Right lobe of liver (tissue), 6 donors: ENCODE results near the gene FANCC. TPM values are rescaled to one million over a fixed set of nuclear protein-coding genes. Genes with fewer than 3 reads are reported as not detected.

ENCODE experiments used
- ATAC-seq, 4 donors: fragments of 200-7000 bp; cut with Tn5 transposase; one replicate each; pipeline ENCODE4 v1.9.1; 2020; ENCODE audit warnings: mild to moderate bottlenecking in 4 of 4, moderate library complexity in 4 of 4
- DNase-seq, 3 donors: peaks; one replicate each; pipeline ENCODE4 v3.0.0-alpha.2; 2020
- H3K27ac ChIP-seq, 3 donors: fragments of 200-600 bp; one replicate each; pipeline ENCODE4 v1.8.0; 2022
- H3K27me3 ChIP-seq, 2 donors: fragments of 200-600 bp; one replicate each; pipeline ENCODE4 v1.8.0; 2022
- H3K36me3 ChIP-seq, 4 donors: fragments of 200-600 bp; sonication (generic) in 1 of 4; one replicate each; pipeline versions ENCODE4 v1.5.1 to v1.8.0; 2017 to 2022; ENCODE audit warnings: control low read depth in 1 of 4
- H3K4me1 ChIP-seq, 4 donors: fragments of 200-600 bp; sonication (generic) in 1 of 4; one replicate each; pipeline versions ENCODE4 v1.5.1 to v1.8.0; 2017 to 2022; ENCODE audit warnings: control low read depth in 1 of 4
- H3K4me3 ChIP-seq, 3 donors: fragments of 200-600 bp; one replicate each; pipeline ENCODE4 v1.8.0; 2022
- H3K9me3 ChIP-seq, 4 donors: fragments of 200-600 bp; sonication (generic) in 1 of 4; one replicate each; pipeline versions ENCODE4 v1.5.1 to v1.8.0; 2017 to 2022; ENCODE audit warnings: control low read depth in 1 of 4
- POLR2A ChIP-seq: fragments of 450-650 bp; IDR thresholded peaks from one replicate; pipeline ENCODE4 v1.6.1; 2017; ENCODE audit warnings: antibody characterized with exemption, mild to moderate bottlenecking
- WGBS: methylation state at CpG from one replicate; pipeline ENCODE4 v1.1.6; 2018; ENCODE audit warnings: low coverage, low lambda C conversion rate; ENCODE audit not compliant: insufficient coverage; ENCODE audit errors: missing lambda C conversion rate; 5-methylcytosine and 5-hydroxymethylcytosine counted together
- intact Hi-C, 2 donors: fragments of 100-400 bp; cut with DNase I; formaldehyde crosslinking; loops; one replicate each; pipeline versions ENCODE4 v1.11.2 to v1.14.1; 2022
- total RNA-seq, 6 experiments: library from RNA; depleted of rRNA in 2 of 6; stranded (reverse); fragments of >200 nt in 2 of 6; fragmentation: NEBNext Ultra II Directional in 3 of 6; extraction: Animal tissue kit (Norgen Biotek cat#: 25700) in 3 of 6; gene quantifications; one replicate each; pipeline versions ENCODE4 v1.1.0 to v1.2.4, GENCODE V29; 2016 to 2023
- TF ChIP-seq, protein P1 (sequence below), 4 donors: fragments of 200-600 bp in 3 of 4; fragments of 450-650 bp in 1 of 4; IDR thresholded peaks; one replicate each; pipeline versions ENCODE4 v1.5.1 to v1.8.0; 2016 to 2022; ENCODE audit warnings: antibody characterized with exemption in 4 of 4, mild to moderate bottlenecking in 2 of 4
- donor health status: DM: no; HTN: yes; CAD: no.
- donor health status: DM: no; HTN: no; CAD: no.
- donor health status: DM: no; HTN: no; CAD: no.
- donor health status: DM: no; HTN: yes; CAD: no.
- donor health status: DM: no; HTN: yes; CAD: no.

The FANCC gene
- total RNA-seq, 6 experiments from 2014 or later, result 8.1 to 27.9 (median 13.2) TPM

DNA sequence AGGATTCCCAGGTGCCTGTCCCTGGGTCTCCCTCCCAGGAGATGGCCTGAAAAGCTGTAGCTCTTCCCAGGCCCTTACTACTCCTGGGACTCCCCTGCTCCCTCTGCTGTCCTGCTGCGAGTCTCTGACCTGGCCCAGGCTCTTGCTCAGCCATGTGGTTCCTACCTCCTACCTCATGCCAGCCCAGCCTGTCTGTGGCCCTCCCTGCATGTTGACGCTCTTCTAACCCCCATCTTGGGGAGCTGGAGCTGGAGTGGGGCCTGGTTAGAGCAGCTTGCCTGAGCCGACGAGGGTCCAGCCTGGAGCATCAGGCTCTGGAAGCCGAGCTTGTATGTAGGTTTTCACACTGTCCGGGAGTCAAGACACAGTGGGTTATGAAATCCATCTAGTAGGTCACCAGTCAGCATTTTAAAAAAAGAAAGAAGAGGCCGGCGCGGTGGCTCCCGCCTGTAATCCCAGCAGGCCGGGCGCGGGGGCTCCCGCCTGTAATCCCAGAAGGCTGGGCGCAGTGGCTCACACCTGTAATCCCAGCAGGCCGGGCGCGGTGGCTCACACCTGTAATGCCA lies 244.4 kb downstream of the FANCC start:
- TF ChIP-seq, protein P1, sequence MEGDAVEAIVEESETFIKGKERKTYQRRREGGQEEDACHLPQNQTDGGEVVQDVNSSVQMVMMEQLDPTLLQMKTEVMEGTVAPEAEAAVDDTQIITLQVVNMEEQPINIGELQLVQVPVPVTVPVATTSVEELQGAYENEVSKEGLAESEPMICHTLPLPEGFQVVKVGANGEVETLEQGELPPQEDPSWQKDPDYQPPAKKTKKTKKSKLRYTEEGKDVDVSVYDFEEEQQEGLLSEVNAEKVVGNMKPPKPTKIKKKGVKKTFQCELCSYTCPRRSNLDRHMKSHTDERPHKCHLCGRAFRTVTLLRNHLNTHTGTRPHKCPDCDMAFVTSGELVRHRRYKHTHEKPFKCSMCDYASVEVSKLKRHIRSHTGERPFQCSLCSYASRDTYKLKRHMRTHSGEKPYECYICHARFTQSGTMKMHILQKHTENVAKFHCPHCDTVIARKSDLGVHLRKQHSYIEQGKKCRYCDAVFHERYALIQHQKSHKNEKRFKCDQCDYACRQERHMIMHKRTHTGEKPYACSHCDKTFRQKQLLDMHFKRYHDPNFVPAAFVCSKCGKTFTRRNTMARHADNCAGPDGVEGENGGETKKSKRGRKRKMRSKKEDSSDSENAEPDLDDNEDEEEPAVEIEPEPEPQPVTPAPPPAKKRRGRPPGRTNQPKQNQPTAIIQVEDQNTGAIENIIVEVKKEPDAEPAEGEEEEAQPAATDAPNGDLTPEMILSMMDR (IDR thresholded peaks at IDR 0.05), result peak in 1 of 4 donors; percentile 20
- TF ChIP-seq POLR2A, result no peak
- no peaks in the 10 kb centered on the region for H3K9me3 ChIP-seq
- DNase-seq (no peak), ATAC-seq (peak; percentile 4 to 41 (median 26))
- peaks cover 0 to 58% (median 18%) of the 10 kb centered on the region in 4 donors for H3K4me1 ChIP-seq
- H3K27ac ChIP-seq, result peak overlapping the region in 1 of 3 donors; percentile 32
- intact Hi-C loops, result no loop called here
- 89% methylated on average over 12 of the region's 18 CpGs for WGBS
- H3K36me3 ChIP-seq, result peaks cover 0 to 65% (median 5%) of the 10 kb centered on the region in 4 donors
- no peak overlapping the region for H3K4me3 ChIP-seq
- no peaks in the 10 kb centered on the region for H3K27me3 ChIP-seq

DNA sequence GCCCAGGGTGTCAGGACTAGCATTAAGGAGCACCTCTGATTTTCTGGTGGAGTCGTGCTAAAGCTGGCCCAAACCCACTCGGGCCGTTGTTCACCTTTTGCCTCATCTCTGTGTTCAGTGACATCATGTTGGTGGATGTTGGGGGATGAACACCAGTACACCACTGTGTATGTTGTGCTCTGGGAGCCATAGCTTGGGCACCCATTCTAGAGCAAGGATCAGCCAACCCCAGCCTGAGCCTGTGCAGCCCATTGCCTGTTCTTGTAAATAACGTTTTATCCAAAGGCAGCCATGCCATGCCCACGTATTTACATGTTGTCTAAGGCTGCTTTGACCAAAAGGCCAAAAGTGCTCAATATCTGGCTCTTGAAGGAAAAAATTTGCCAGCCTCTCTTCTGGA lies 245.6 kb downstream of the FANCC start:
- intact Hi-C loops, result no loop called here

DNA sequence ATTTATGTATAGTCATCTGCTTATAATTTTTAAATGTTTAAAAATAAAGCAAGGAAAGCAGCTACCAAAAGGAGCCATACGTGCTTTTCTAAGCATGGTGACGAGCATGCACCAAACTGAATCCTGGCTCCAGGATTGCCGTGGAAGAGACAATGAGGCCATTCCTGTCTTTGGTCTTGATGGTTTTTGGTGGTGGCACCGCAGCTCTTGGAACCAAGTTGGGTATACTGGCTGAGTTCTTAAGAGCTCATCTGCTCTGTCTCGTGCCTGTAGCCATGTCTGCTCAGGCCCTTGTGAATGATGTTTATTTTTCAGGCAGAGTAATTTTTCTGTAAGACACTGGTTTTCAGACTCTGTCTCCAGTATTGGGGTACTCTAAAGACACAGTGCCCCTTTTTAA lies 246.1 kb downstream of the FANCC start:
- ATAC-seq, result no peak
- Histone ChIP-seq H3K36me3 (peaks cover 0 to 70% (median 5%) of the 10 kb centered on the region in 4 donors), H3K9me3 (no peaks in the 10 kb centered on the region), H3K27ac (no peak overlapping the region), H3K4me3 (no peak overlapping the region), H3K27me3 (no peaks in the 10 kb centered on the region), H3K4me1 (peaks cover 0 to 50% (median 15%) of the 10 kb centered on the region in 4 donors)
- no peak for TF ChIP-seq POLR2A
- TF ChIP-seq, protein P1 (IDR thresholded peaks at IDR 0.05), result no peak
- DNase-seq, result no peak
- intact Hi-C loops, result no loop called here
- 98% methylated on average over 3 of the region's 5 CpGs for WGBS

More for the DNA sequence above, 245.6 kb downstream of the FANCC start:
- H3K4me3 ChIP-seq, result no peak overlapping the region
- H3K27ac ChIP-seq, result peak overlapping the region in 1 of 3 donors; percentile 32
- no peaks in the 10 kb centered on the region for H3K9me3 ChIP-seq
- 77% methylated on average over 3 of the region's 5 CpGs for WGBS
- peaks cover 0 to 53% (median 17%) of the 10 kb centered on the region in 4 donors for H3K4me1 ChIP-seq
- no peaks in the 10 kb centered on the region for H3K27me3 ChIP-seq
- DNase-seq, result no peak
- TF ChIP-seq POLR2A, result no peak
- TF ChIP-seq, protein P1 (IDR thresholded peaks at IDR 0.05), result no peak
- H3K36me3 ChIP-seq, result peaks cover 0 to 65% (median 5%) of the 10 kb centered on the region in 4 donors
- ATAC-seq, result no peak

DNA sequence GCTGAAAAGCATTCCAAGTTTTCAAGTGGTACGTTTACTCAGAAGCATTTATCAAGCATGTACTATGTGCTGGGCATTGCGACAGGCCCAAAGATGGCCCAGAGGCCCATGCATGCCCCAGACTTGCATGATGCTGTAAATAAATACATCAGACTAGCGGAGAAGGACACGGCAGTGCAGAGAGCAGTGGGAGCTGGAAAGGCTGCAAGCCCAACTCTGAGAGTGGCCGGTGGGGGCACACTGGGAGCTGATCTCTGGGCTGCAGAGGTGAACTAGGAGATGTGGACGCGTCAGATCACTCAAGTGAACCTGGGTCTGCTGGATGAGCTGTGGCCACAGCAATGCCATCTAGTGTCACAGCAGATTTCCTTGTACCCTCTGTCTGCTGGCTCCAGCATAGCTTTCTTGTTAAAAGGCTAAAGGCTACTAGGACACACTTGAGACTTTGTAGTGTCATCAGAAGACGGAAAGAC lies 246.9 kb downstream of the FANCC start:
- H3K9me3 ChIP-seq, result no peaks in the 10 kb centered on the region
- peaks cover 0 to 67% (median 5%) of the 10 kb centered on the region in 4 donors for H3K36me3 ChIP-seq

More for the DNA sequence above, 246.9 kb downstream of the FANCC start:
- WGBS, result 55% methylated on average over 8 of the region's 8 CpGs
- no peaks in the 10 kb centered on the region for H3K27me3 ChIP-seq
- no peak overlapping the region for H3K4me3 ChIP-seq
- no peak for DNase-seq
- ATAC-seq, result peak; percentile 7 to 43 (median 34)
- TF ChIP-seq, protein P1 (IDR thresholded peaks at IDR 0.05), result no peak
- no peak for TF ChIP-seq POLR2A
- intact Hi-C loops, result no loop called here
- peak overlapping the region in 1 of 3 donors; percentile 54 for H3K27ac ChIP-seq
- H3K4me1 ChIP-seq, result peaks cover 0 to 57% (median 17%) of the 10 kb centered on the region in 4 donors
